ENCODE measurements around the gene TJP1. TPM values are rescaled to one million over a fixed set of nuclear protein-coding genes. Genes with fewer than 3 reads are reported as not detected.

Gene TJP1
- total RNA-seq, 1 donor from 2014 or later = 90.6 TPM

DNA sequence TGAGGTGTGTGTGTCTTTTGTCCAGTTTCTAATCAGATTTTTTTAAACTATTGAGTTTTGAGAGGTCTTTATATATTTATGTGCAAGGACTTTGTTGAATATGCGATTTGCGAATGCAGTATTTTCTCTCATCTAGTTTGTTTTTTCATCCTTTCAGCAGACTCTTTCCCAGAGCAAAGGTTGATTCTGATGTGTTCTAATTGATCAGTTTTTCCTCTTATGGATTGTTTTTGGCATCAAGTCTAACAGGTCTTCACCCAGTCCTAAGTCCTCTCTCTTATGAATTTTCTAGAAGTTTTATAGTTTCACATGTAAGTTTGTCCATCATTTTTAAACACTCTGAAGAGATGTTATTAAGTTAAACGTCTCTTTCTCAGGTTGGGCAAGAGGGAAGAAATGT is 17.8 kb upstream of the TJP1 start:
- no peak overlapping the region for H3K4me3 Mint-ChIP-seq
- H3K27ac Mint-ChIP-seq (ENCODE audit: unreplicated experiment) = no peak overlapping the region
- no peaks in the 10 kb centered on the region for H3K36me3 Mint-ChIP-seq (ENCODE audit: low read depth)
- DNase-seq (ENCODE audit: low read depth, low spot score) = no peak
- H3K27me3 Mint-ChIP-seq (ENCODE audit: low read depth) = no peaks in the 10 kb centered on the region
- no peak for TF ChIP-seq CTCF (conservative IDR thresholded peaks at IDR 0.05)
- H3K4me1 Mint-ChIP-seq = peaks cover 7% of the 10 kb centered on the region
- H3K9me3 Mint-ChIP-seq = no peaks in the 10 kb centered on the region

DNA sequence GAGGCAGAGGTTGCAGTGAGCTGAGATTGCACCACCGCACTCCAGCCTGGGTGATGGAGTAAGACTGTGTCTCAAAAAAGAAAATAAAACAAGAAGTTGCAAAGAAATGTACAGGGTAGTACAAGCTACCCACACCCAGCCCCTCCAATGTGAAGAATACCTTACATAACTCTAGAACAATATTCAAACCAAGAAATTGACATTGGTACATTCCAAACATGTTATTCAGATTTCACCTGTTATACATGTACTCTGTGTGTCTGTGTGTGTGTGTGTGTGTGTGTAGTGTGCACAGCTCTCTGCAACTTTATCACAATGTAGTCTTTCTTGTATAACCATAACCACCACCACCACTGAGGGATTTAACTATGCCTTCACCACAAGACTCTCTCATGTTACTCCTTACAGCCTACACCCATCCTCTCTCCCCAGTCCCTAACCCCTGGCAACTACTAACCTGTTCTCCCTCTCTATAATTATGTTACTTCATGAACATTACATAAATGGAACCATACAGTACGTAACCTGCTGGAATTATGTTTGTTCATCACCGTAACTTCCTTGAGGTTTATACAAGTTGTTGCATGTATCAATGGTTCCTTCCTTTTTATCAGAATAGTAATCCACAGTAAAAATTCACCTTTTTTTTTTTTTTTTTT is 16.2 kb upstream of the TJP1 start:
- H3K27ac Mint-ChIP-seq (ENCODE audit: unreplicated experiment) = no peak overlapping the region
- no peak for TF ChIP-seq CTCF (conservative IDR thresholded peaks at IDR 0.05)
- H3K27me3 Mint-ChIP-seq (ENCODE audit: low read depth) = no peaks in the 10 kb centered on the region
- DNase-seq (ENCODE audit: low read depth, low spot score) = no peak
- H3K4me3 Mint-ChIP-seq = no peak overlapping the region
- no peaks in the 10 kb centered on the region for H3K9me3 Mint-ChIP-seq
- H3K36me3 Mint-ChIP-seq (ENCODE audit: low read depth) = no peaks in the 10 kb centered on the region
- H3K4me1 Mint-ChIP-seq = peaks cover 3% of the 10 kb centered on the region

- Mint-ChIP-seq H3K27ac (ENCODE audit: unreplicated experiment) (no peak overlapping the region), H3K9me3 (peaks cover 2% of the 10 kb centered on the region), H3K36me3 (ENCODE audit: low read depth) (no peaks in the 10 kb centered on the region), H3K27me3 (ENCODE audit: low read depth) (no peaks in the 10 kb centered on the region), H3K4me1 (peaks cover 3% of the 10 kb centered on the region), H3K4me3 (no peak overlapping the region)
- no peak for TF ChIP-seq CTCF (conservative IDR thresholded peaks at IDR 0.05)
- no peak for DNase-seq (ENCODE audit: low read depth, low spot score)
Measured at GRCh38 chr15:29835301-29835700, 13.0 kb upstream of the TJP1 start.

GRCh38 chr15:29832709-29833108 is 10.4 kb upstream of the TJP1 start:
- no peak for TF ChIP-seq CTCF (conservative IDR thresholded peaks at IDR 0.05)
- Mint-ChIP-seq H3K27ac (ENCODE audit: unreplicated experiment) (no peak overlapping the region), H3K4me3 (no peak overlapping the region), H3K4me1 (peaks cover 7% of the 10 kb centered on the region), H3K27me3 (ENCODE audit: low read depth) (no peaks in the 10 kb centered on the region), H3K36me3 (ENCODE audit: low read depth) (no peaks in the 10 kb centered on the region), H3K9me3 (peaks cover 2% of the 10 kb centered on the region)
- no peak for DNase-seq (ENCODE audit: low read depth, low spot score)

DNA sequence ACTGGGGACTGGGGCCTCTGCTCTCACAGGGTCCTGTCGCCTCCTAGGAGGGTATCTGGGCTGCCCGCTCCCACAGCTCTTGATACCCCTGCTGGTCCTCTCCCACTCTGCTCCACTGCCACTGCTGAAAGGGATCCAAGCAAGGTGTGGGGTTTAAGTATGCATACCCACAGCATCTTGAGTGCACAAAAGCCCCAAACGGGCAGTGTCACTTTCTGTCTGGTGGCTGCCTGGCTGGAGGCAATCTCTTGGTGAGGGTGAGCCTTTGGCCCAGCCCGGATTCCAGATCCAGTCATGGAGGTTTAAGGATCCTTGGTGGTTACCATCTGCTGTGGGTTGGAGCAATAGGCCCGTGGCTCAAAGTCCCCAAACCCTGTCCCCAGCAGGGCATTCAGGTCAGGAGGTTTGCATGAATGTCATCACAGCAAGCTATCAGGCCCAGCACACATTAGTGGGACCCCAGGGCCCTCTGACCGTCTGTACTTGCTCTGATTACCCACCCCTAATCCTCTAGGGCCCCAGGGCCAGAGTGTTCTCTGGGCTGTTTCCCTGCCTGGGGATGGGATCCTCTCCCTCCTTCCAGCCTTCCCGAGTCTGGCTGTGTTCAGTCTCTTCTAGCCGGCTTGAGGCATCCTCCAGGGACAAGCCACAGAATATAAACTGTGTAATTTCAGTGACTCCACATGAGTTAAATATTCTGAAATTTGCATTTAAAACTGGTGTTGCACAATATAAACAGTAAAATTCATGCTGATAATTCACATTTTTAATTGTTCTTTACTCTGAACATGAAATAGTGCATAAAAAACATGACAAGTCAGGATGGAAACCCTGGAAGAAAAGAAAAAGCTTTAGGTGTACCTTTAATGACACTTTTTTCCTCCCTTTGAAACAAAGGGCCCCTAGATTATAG is 4.9 kb upstream of the TJP1 start:
- H3K4me1 Mint-ChIP-seq = peaks cover 18% of the 10 kb centered on the region
- H3K27me3 Mint-ChIP-seq (ENCODE audit: low read depth) = no peaks in the 10 kb centered on the region
- no peak overlapping the region for H3K27ac Mint-ChIP-seq (ENCODE audit: unreplicated experiment)

More for the DNA sequence above, 4.9 kb upstream of the TJP1 start:
- Mint-ChIP-seq H3K36me3 (ENCODE audit: low read depth) (no peaks in the 10 kb centered on the region), H3K4me3 (no peak overlapping the region), H3K9me3 (no peaks in the 10 kb centered on the region)
- no peak for DNase-seq (ENCODE audit: low read depth, low spot score)
- no peak for TF ChIP-seq CTCF (conservative IDR thresholded peaks at IDR 0.05)

Data from neural crest cell (in vitro differentiated cells).